Calu3 (cell line): ENCODE measurements around the gene SLC35F1. TPM values are rescaled to one million over a fixed set of nuclear protein-coding genes. Genes with fewer than 3 reads are reported as not detected.

Experiments used
- BruUV-seq: library from RNA; stranded (reverse); fragments of 400-500 nt; replicated peaks from 2 replicates; lab custom pipeline; 2021; lab: Mats Ljungman, UMichigan
- CTCF ChIA-PET: fragments of 300-600 bp; sonication (Branson Sonifier 250); formaldehyde crosslinking; loops from one replicate; lab custom pipeline; 2022; ENCODE audit warnings: antibody characterized with exemption; lab: Charles Lee
- DNase-seq: peaks from one replicate; pipeline ENCODE4 v3.0.0; 2022
- H3K27ac Mint-ChIP-seq: one replicate; pipeline ENCODE4 v1.8.0; 2022; ENCODE audit warnings: mixed read lengths; ENCODE audit not compliant: unreplicated experiment
- H3K27me3 Mint-ChIP-seq: one replicate; pipeline ENCODE4 v1.8.0; 2022; ENCODE audit warnings: mixed read lengths; ENCODE audit not compliant: unreplicated experiment
- H3K36me3 Mint-ChIP-seq: one replicate; pipeline ENCODE4 v1.8.0; 2022; ENCODE audit warnings: mild to moderate bottlenecking, moderate library complexity, mixed read lengths; ENCODE audit not compliant: insufficient read depth, unreplicated experiment
- H3K4me1 Mint-ChIP-seq: one replicate; pipeline ENCODE4 v1.8.0; 2022; ENCODE audit warnings: mild to moderate bottlenecking, low read depth, mixed read lengths; ENCODE audit not compliant: unreplicated experiment
- H3K4me3 Mint-ChIP-seq: one replicate; pipeline ENCODE4 v1.8.0; 2022; ENCODE audit warnings: mild to moderate bottlenecking, low read depth, moderate library complexity, mixed read lengths; ENCODE audit not compliant: unreplicated experiment
- H3K9me3 Mint-ChIP-seq: one replicate; pipeline ENCODE4 v1.8.0; 2022; ENCODE audit warnings: low read depth, mixed read lengths; ENCODE audit not compliant: unreplicated experiment
- intact Hi-C: fragments of 100-400 bp; cut with micrococcal nuclease; formaldehyde crosslinking; loops from one replicate; pipeline ENCODE4 v1.10.0; 2022; ENCODE audit not compliant: unreplicated experiment
- total RNA-seq: library from RNA; stranded (reverse); gene quantifications from 2 replicates; pipeline ENCODE4 v1.2.3, GENCODE V29; 2022
- TF ChIP-seq, protein P1 (sequence below): fragments of 200-600 bp; IDR thresholded peaks from one replicate; pipeline ENCODE4 v1.8.0; 2022; ENCODE audit warnings: antibody characterized with exemption; ENCODE audit not compliant: unreplicated experiment

SLC35F1 gene
- total RNA-seq, 1 experiment from 2014 or later, result not detected

DNA sequence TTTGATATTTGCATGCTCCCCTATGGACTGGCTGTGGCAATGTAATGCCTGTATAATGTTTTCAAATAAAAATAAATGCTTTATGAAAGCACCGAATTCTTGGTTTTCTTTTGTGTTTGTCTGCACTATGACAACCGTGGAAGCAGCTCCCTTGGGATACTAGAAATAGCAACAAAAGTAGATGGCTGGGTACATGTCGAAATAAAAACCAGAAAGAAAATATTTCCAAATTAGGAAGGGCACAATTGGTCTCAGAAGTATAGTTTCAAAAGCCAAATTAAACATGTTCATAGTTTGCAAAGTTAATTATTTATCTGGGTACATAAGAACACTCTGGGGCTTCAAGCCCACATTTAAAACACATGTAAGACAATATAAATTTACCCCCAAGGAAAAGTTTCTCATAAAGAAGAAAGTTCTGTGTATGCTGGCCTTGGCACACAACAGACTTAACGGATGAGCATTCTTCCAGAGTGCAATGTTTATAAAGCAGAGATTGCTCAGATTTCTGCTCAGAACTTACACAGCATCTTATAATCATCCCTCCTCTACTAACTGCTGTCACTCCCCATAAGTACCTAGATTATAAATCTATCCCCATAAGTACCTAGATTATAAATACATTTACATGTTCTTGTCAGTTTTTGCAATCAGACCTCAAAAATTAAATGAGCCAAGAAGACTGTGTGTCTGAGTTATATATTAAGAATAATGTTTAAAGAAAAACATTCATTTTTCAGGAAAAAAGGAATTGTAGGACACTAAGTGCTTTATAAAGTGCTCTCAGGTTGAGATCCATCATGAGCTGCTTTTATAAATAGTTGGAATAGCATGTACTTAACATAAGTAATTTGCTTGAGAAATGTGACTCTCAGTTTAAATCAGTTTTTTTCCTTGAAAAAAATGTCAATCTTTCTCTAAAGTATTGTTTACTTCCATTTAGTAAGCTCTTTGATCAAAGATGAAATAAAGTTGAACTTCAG is 410.8 kb downstream of the SLC35F1 start:
- Mint-ChIP-seq H3K4me1 (no peaks in the 10 kb centered on the region), H3K36me3 (no peaks in the 10 kb centered on the region), H3K27ac (no peak overlapping the region), H3K4me3 (no peak overlapping the region), H3K27me3 (no peaks in the 10 kb centered on the region), H3K9me3 (no peaks in the 10 kb centered on the region)
- TF ChIP-seq, protein P1, sequence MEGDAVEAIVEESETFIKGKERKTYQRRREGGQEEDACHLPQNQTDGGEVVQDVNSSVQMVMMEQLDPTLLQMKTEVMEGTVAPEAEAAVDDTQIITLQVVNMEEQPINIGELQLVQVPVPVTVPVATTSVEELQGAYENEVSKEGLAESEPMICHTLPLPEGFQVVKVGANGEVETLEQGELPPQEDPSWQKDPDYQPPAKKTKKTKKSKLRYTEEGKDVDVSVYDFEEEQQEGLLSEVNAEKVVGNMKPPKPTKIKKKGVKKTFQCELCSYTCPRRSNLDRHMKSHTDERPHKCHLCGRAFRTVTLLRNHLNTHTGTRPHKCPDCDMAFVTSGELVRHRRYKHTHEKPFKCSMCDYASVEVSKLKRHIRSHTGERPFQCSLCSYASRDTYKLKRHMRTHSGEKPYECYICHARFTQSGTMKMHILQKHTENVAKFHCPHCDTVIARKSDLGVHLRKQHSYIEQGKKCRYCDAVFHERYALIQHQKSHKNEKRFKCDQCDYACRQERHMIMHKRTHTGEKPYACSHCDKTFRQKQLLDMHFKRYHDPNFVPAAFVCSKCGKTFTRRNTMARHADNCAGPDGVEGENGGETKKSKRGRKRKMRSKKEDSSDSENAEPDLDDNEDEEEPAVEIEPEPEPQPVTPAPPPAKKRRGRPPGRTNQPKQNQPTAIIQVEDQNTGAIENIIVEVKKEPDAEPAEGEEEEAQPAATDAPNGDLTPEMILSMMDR, result no peak
- DNase-seq, result no peak
- BruUV-seq, result no TSS peak
- intact Hi-C loops, result no loop called here
- CTCF ChIA-PET, result no interaction called here

DNA sequence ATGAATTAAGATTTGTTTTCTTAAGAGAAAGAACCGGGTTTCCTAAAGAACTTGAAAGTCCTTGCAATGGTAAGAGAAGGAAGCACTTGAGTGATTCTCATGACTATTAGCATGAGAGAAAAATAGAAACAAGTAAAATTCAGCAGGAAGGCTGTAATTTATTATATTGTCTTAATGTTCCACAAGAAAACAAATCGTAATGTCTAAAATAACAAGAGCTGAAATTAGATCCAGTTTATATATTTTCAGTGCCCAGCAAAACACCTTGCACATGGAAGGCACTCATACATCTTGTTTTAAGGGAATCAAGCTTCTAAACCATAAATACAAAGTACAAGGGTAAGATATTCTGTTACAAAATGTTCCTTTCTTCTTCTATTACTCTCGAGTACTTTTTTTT is 411.6 kb downstream of the SLC35F1 start:
- Mint-ChIP-seq H3K4me3 (no peak overlapping the region), H3K4me1 (peaks cover 1% of the 10 kb centered on the region), H3K36me3 (no peaks in the 10 kb centered on the region), H3K27ac (no peak overlapping the region), H3K27me3 (no peaks in the 10 kb centered on the region), H3K9me3 (no peaks in the 10 kb centered on the region)
- TF ChIP-seq, protein P1, result no peak
- no TSS peak for BruUV-seq
- no peak for DNase-seq
- CTCF ChIA-PET, result no interaction called here
- intact Hi-C loops, result no loop called here

DNA sequence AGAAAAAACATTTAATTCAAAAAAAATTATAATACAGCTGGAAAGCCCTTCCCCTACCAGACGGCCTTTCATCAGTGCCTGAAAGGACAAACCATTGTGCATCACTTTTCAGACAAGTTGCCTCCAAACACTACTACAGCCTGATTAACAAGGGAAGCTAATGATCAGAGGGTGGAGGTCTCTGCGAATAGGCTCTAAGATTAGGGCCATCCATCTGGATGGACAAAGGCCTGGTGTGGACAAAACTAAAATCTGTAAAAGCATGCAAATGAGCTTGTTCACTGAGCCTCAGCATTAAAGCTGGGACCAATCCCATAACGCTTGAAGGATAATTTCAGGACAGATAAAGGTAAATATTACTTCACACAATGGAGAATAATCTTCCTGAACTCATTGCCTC is 412.4 kb downstream of the SLC35F1 start:
- Mint-ChIP-seq H3K27ac (no peak overlapping the region), H3K27me3 (no peaks in the 10 kb centered on the region), H3K4me3 (no peak overlapping the region), H3K36me3 (no peaks in the 10 kb centered on the region), H3K9me3 (no peaks in the 10 kb centered on the region), H3K4me1 (peaks cover 9% of the 10 kb centered on the region)
- BruUV-seq, result no TSS peak
- CTCF ChIA-PET, result no interaction called here
- intact Hi-C loops, result no loop called here
- no peak for DNase-seq
- TF ChIP-seq, protein P1, result no peak

DNA sequence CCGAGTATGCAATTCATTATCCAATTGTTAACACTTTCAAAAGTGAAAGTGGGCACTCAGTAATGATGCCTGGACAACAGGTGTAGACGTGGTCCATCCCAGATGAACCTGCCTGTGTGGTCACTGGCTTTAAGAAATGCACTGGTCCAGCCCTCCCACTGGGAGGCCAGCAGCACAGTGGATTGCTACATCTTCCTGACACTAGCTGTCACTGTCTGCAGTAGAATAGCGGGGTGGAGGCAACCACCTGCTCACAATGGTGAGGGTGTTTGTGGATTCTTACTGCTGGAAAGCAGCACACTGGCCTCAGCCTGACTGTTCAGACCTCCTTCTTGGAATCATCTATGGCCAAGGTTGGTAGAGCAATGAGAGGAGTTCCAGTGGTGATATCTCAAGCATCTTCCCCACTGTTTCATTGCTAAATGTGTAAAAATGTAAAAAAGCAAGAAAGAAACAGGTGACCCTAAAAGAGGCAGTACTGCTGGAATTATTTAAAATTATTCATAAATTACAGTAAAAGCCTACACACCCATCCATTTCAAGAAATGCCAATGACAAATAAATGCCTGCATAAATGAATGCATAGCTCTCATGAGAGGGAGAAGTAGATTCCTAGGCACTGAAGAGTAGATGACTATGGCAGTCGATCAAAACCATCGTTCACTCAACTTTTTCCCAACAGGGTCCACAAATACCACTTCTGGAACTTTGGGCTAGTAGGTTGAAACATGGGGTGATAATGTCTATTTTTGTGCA is 413.0 kb downstream of the SLC35F1 start:
- Mint-ChIP-seq H3K36me3 (no peaks in the 10 kb centered on the region), H3K4me1 (peaks cover 14% of the 10 kb centered on the region), H3K27ac (no peak overlapping the region), H3K27me3 (no peaks in the 10 kb centered on the region), H3K4me3 (no peak overlapping the region), H3K9me3 (no peaks in the 10 kb centered on the region)
- BruUV-seq, result no TSS peak
- intact Hi-C loops, result no loop called here
- no peak for DNase-seq
- CTCF ChIA-PET, result no interaction called here
- TF ChIP-seq, protein P1, result no peak
